SH-SY5Y (cell line): Measurements from ENCODE around the gene SMIM30.

ENCODE experiments used
- GATA2 ChIP-seq: IDR thresholded peaks from 2 replicates; pipeline ENCODE4 v1.6.1; 2011; ENCODE audit warnings: mild to moderate bottlenecking, low read depth, low read length
- GATA3 ChIP-seq: IDR thresholded peaks from 2 replicates; pipeline ENCODE4 v1.6.1; 2011; ENCODE audit warnings: low read depth, mild to moderate bottlenecking, low read length, moderate library complexity

DNA sequence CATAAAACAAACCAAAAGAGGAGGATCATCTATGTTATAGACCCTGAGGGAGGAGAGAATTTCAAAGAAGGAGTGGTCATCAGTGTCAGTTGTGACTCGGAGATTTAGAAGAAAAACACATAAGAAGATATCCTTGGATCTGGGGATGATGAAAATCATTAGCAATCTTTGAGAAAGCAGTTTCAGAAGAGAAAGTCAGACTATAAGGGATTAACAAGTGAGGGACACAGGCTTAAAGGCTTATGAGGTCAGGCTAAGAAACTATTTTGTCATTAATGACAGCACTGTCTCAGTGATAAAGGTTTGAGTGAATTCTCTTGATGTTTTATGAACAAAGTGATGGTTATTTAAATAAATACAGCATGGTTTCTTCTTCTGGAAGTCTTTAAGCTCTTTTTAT is 25.6 kb downstream of the SMIM30 start:
- no peak for TF ChIP-seq GATA3
- no peak for TF ChIP-seq GATA2
